ENCODE data around the gene RASSF5.
"Not testable (repeated sequence)": the region's sequence is repeated elsewhere in the genome, so short reads cannot be mapped to it uniquely, and the experiment has no call there.

Gene RASSF5

GRCh38 chr1:206477110-206477509 lies 30.2 kb upstream of the RASSF5 start:
- no peak for DNase-seq

- DNase-seq: no peak
These were observed 29.6 kb upstream of the RASSF5 start for GRCh38 chr1:206477581-206478380.

GRCh38 chr1:206478746-206479145 lies 28.6 kb upstream of the RASSF5 start:
- no peak for DNase-seq

GRCh38 chr1:206479183-206480125 lies 27.9 kb upstream of the RASSF5 start:
- DNase-seq: peak; percentile 67 to 68

DNA sequence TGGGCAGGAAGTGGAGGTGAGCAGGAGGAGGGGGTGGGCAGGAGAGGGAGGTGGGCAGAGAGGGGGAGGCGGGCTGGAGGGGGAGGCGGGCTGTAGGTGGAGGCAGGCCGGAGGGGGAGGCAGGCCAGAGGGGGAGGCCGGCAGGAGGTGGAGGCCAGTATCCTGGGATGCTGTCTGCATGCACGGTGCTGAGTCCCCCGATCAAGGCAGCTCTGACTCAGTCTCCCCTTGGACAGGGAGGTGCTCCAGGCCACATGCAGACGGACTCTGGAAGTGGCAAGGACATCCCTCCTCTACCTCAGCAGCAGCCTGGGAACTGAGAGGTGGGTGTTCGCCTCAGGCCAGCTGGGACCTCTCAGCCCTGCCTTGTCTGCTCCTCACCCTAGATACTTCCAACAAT lies 27.1 kb upstream of the RASSF5 start:
- no peak for DNase-seq

GRCh38 chr1:206482611-206483010 lies 24.7 kb upstream of the RASSF5 start:
- no peak for DNase-seq

DNA sequence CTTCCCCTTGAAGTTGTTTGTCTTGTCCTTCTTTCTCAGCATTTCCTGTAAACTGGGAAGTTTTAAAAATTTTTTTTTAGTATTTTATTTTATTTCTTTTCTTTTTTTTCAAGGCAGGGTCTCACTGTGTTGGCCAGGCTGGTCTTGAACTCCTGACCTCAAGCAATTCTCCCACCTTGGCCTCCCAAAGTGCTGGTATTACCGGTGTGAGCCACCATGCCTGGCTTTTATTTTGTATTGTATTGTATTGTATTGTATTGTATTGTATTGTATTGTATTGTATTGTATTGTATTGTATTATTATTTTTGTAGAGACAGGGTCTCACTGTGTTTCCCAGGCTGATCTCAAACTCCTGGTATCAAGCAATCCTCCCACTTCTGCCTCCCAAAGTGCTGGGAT lies 23.5 kb upstream of the RASSF5 start:
- not testable (repeated sequence) for DNase-seq

DNA sequence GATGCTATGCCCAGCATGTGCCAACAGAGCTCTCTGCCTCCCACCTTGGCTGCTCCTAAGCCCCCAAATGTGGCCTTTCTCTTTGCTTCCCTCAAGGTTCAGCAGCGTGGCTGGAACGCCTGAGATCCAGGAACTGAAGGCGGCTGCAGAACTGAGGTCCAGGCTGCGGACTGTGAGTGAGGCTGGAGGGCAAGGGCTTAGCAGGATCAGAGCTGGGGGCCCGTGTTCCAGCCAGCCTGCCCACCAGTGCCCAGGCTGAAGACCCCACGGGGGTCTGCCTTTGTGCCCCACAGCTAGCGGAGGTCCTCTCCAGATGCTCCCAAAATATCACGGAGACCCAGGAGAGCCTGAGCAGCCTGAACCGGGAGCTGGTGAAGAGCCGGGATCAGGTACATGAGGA lies 22.4 kb upstream of the RASSF5 start:
- DNase-seq: no peak

GRCh38 chr1:206486995-206487788 lies 20.1 kb upstream of the RASSF5 start:
- DNase-seq: no peak

DNA sequence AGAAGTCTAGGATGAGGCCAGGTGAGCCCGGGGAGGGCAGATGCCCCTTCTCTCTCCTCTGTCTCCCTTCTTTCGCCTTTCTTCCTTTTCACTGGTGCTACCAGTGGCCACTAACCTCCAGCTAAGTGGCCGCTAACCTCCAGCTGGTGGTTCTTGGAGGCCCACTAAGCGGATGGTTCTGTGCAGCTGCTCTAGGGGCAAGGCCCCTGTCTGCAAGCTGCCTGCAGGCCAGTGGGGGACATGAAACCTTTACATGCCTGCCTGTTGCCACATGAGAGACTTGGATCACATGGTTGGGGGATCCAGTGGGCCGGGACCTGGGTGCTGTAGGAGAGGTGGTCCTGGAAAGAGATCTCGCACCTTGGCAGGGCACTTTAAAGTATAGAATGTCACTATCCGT lies 19.4 kb upstream of the RASSF5 start:
- no peak for DNase-seq

DNA sequence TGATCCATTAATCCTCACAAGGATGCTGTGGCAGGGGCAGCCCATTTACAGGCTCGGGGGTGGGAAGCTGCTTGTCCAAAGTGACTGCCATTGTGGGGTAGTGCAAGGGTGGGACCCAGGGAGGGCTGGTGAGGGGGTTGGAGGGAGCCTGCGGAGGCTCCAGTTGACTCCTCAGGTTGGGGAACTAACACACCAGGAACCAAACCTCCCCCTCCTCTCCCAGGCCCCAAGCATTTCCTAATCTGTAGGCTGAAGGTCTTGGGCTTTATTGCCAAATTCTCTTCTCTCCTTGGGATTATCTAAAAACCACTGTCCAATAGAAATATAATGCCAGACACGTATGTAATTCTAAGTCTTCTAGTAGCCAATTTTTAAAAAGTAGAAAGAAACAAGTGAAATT lies 18.9 kb upstream of the RASSF5 start:
- no peak for DNase-seq

DNA sequence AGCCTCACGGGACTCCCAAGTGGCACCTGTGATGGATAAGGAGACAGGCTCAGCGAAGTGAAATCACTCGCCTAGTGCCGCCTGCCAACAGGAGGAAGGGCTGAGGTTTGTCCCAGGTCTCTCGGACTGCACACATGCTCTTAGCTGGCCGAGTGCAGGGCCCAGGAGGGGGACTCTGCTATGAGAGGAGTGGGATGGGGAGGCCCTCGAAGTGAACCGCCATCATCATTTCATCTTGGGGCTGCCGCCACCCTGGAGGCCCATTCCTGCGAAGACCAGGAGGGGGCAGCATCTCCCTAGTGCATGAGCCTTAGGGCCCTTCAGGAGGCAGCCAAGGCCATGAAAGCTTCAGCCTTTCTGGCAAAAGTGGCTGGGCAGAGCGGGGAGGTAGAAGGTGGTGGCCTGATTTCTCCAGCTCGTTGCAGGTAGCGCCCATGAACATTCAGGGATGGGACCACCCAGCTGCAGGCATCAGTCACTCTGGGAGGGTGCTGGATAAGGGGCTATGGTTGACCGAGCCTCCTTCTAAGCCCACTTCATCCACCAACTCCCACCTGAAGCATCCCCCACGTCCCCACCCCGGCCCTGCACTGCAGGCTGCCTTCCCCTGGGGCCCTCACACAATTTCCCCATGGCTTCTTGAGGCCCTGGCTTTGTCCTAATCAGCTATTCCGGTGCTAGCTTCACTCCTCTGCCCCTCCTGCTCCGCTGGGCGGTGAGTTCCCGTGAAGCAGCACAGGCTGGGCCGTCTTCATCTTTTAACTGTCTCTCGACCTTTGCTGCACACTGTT lies 17.2 kb upstream of the RASSF5 start:
- DNase-seq: peak; percentile 65 to 66

DNA sequence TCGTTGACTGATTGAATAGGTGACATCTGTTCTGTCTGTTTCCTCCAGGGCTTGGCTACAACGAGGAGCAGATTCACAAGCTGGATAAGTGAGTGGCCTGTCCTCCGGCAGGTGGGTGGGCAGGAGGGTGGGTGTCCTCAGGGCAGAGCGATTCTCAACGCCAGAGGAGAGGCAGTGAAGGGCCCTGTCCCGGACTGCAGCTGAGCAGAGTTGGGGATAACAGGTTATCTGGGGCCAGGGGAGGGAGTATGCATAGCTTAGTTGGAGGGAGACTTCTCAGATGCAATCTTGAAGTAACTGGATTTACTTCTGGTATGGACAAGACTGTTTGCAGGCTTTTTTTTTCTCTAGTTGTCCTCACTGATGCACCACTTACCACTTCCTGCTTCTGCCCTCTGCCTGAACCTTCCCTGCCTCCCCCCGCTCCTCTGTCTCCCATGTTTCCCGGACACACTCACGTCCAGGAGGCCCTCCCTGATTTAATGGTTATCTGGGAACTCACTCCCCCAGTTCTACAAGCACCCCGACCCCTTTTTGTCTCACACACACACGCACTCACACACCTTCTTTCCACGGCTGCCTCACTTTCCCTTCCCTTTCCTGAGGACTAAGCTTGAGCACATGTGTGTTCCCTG lies 16.4 kb upstream of the RASSF5 start:
- no peak for DNase-seq

DNA sequence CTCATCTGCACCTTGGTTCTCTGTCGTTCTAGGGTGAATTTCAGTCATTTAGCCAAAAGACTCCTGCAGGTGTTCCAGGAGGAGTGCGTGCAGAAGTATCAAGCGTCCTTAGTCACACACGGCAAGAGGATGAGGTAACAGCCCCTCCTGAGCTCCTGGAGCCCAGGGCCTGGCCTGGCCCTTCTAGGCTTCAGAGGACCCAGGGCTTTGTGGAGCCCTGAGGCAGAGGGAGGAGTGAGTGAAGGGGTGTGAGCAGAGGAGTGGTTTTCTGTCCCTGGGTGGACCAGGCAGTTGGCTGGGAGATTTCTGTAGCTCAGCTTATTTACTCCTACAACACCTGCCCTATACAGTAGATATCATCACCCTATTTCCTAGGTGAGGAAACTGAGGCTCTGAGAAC lies 15.7 kb upstream of the RASSF5 start:
- no peak for DNase-seq

DNA sequence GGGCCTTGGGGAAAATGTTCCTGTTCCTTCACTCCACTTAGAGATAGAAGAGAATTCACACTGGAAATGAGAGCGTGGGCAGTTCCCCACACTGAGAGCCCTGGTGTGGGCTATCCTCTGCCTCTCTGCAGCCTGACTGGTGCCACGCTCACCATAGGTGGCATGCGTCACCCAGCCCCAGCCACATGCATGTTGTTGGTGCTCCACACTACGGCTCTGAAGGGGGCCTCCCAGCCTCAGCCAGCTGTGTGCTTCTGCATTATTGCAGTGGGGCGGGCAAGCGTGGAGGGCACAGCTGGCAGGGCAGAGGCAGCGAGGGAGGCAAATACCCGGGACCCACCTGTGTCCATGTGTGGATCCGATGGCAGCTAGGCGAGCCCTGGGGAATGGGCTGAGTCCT lies 14.7 kb upstream of the RASSF5 start:
- no peak for DNase-seq

DNA sequence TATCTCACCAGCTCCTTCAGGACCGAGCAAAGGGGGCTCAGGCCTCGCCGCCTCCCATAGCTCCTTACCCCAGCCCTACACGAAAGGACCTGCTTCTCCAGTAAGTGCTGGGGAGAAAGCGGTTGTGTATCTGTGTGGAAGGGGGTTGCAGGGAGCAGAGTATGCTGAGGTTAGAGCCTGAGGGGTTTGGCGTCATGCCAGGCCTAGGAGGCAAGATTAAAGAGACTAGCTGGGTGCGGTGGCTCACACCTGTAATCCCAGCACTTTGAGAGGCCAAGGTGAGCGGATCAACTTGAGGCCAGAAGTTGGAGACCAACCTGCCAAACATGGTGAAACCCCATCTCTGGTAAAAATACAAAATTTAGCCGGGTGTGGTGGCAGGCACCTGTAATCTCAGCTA lies 14.1 kb upstream of the RASSF5 start:
- DNase-seq: no peak

DNA sequence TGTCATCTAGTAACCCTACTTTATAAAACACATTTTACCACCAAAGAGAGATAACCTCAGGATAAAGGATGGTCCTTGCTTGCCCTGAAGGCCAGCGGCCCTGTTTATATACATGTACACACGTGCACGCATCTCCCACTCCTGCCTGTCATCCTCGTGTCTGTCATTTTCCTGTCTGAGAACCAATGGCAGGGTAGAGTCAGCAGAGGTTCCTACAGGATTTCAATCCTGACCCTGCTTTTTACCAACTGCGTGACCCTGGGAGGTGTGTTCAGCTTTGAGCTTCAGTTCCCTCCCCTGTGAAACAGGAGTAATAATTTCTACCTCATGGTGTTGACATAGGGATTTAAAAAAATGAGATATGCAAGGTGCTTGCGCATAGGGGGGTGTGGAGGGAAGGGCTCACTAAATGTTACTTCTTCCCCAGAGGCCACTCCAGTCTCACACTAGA lies 12.3 kb upstream of the RASSF5 start:
- DNase-seq: no peak

GRCh38 chr1:206495493-206496046 lies 11.8 kb upstream of the RASSF5 start:
- DNase-seq: no peak

DNA sequence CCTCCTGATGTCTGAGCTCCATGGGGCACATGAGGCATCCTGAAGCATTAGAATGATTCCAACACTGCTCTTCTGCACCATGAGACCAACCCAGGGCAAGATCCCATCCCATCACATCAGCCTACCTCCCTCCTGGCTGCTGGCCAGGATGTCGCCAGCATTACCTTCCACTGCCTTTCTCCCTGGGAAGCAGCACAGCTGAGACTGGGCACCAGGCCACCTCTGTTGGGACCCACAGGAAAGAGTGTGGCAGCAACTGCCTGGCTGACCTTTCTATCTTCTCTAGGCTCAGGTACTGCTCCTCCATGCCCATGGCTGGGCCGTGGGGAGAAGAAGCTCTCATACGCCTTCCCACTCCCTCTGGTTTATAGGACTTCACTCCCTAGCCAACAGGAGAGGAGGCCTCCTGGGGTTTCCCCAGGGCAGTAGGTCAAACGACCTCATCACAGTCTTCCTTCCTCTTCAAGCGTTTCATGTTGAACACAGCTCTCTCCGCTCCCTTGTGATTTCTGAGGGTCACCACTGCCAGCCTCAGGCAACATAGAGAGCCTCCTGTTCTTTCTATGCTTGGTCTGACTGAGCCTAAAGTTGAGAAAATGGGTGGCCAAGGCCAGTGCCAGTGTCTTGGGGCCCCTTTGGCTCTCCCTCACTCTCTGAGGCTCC lies 11.1 kb upstream of the RASSF5 start:
- DNase-seq: no peak

GRCh38 chr1:206497363-206497762 lies 10.0 kb upstream of the RASSF5 start:
- no peak for DNase-seq

DNA sequence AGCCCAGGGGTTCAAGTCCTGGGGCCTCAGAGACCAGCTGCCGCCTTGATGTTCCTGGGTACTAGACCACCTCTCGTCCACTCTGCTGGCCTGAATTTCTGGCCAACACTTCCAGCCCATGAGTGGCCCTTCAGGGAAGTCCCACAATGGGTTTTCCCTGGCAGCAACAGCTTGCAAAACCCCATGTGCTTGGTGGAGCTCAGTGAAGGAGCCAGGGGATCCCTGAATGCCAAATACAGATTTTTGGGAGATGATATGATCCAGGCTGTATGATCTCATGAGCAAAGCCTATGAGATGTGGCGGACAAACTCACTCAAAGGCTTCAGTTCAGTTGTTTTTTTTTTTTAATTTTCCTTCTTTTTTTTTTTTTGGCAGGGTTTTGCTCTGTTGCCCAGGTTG lies 9.6 kb upstream of the RASSF5 start:
- no peak for DNase-seq
